Activated naive CD8-positive, alpha-beta T cell treated with anti-CD3 and anti-CD28 coated beads, Interleukin-2, amount 50 U/mL, for 24 hours (primary cell): ENCODE data around the gene CMTM4.
A peak's percentile ranks its signal among the peaks of the same experiment; 100 is the strongest.
"Not testable (repeated sequence)": the region's sequence is repeated elsewhere in the genome, so short reads cannot be mapped to it uniquely, and the experiment has no call there.

Experiments
- ATAC-seq: fragments of 150-1000 bp; cut with Tn5 transposase; one replicate; pipeline ENCODE4 v1.10.0; 2021
- DNase-seq: peaks from one replicate; pipeline ENCODE4 v3.0.0; 2021
- H3K27ac Mint-ChIP-seq: one replicate; pipeline ENCODE4 v1.8.0; 2021; ENCODE audit warnings: mild to moderate bottlenecking, mixed read lengths
- H3K27me3 Mint-ChIP-seq: one replicate; pipeline ENCODE4 v1.8.0; 2021; ENCODE audit warnings: mixed read lengths
- H3K36me3 Mint-ChIP-seq: one replicate; pipeline ENCODE4 v1.8.0; 2021; ENCODE audit warnings: low read depth, mixed read lengths
- H3K4me1 Mint-ChIP-seq: one replicate; pipeline ENCODE4 v1.8.0; 2021; ENCODE audit warnings: mixed read lengths
- H3K4me3 Mint-ChIP-seq: one replicate; pipeline ENCODE4 v1.8.0; 2021; ENCODE audit warnings: mild to moderate bottlenecking, moderate library complexity, mixed read lengths
- H3K9me3 Mint-ChIP-seq: one replicate; pipeline ENCODE4 v1.8.0; 2021; ENCODE audit warnings: mixed read lengths

CMTM4 gene

GRCh38 chr16:66596986-66597848 is 99.3 kb downstream of the CMTM4 start:
- Mint-ChIP-seq H3K4me3 (peak overlapping the region; percentile 1), H3K36me3 (no peaks in the 10 kb centered on the region), H3K9me3 (peaks cover 8% of the 10 kb centered on the region), H3K4me1 (peaks cover 21% of the 10 kb centered on the region), H3K27ac (no peak overlapping the region), H3K27me3 (no peaks in the 10 kb centered on the region)
- ATAC-seq (no peak), DNase-seq (no peak)

DNA sequence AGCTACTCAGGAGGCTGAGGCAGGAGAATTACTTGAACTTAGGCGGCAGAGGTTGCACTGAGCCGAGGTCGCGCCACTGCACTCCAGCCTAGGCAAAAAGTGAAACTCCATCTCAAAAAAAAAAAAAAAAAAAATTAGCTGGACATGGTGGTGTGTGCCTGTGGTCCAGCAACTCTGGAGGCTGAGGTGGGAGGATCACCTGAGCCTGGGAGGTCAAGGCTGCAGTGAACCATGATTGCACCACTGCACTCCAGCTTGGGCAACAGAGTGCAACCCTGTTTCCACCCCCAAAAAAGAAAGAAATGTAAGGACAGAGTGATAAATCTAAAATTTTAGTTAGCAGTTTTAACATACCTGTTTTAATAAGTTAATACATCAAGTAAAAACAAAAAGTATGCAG is 100.0 kb downstream of the CMTM4 start:
- H3K9me3 Mint-ChIP-seq, H3K36me3 Mint-ChIP-seq, DNase-seq, H3K27ac Mint-ChIP-seq, H3K4me3 Mint-ChIP-seq, H3K27me3 Mint-ChIP-seq, ATAC-seq: not testable (repeated sequence)
- H3K4me1 Mint-ChIP-seq, result peaks cover 21% of the 10 kb centered on the region

GRCh38 chr16:66594739-66595138 is 101.8 kb downstream of the CMTM4 start:
- Mint-ChIP-seq H3K4me3 (no peak overlapping the region), H3K4me1 (peaks cover 29% of the 10 kb centered on the region), H3K27ac (no peak overlapping the region)

DNA sequence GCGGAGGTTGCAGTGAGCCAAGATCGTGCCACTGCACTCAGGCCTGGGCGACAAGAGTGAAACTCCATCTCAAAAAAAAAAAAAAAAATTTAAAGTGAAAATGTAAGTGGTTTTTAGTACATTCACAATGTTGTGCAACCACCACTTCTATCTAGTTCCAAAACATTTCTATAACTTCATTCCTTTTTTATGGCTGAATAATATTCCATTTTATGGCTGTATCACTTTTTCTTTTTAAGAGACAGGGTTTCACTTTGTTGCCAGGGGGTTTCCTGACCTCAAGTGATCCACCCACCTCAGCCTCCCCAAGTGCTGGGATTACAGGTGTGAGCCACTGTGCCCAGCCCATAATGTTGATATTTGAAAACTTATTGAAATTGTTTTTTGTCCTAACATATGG is 103.7 kb downstream of the CMTM4 start:
- DNase-seq (no peak), ATAC-seq (no peak)
- H3K27me3 Mint-ChIP-seq, result peaks cover 1% of the 10 kb centered on the region
- peaks cover 30% of the 10 kb centered on the region for H3K4me1 Mint-ChIP-seq
- H3K4me3 Mint-ChIP-seq, result no peak overlapping the region
- no peaks in the 10 kb centered on the region for H3K9me3 Mint-ChIP-seq
- no peak overlapping the region for H3K27ac Mint-ChIP-seq
- H3K36me3 Mint-ChIP-seq, result no peaks in the 10 kb centered on the region

More at GRCh38 chr16:66594739-66595138, 101.8 kb downstream of the CMTM4 start:
- ATAC-seq (no peak), DNase-seq (no peak)
- peaks cover 1% of the 10 kb centered on the region for H3K27me3 Mint-ChIP-seq
- no peaks in the 10 kb centered on the region for H3K36me3 Mint-ChIP-seq
- no peaks in the 10 kb centered on the region for H3K9me3 Mint-ChIP-seq

DNA sequence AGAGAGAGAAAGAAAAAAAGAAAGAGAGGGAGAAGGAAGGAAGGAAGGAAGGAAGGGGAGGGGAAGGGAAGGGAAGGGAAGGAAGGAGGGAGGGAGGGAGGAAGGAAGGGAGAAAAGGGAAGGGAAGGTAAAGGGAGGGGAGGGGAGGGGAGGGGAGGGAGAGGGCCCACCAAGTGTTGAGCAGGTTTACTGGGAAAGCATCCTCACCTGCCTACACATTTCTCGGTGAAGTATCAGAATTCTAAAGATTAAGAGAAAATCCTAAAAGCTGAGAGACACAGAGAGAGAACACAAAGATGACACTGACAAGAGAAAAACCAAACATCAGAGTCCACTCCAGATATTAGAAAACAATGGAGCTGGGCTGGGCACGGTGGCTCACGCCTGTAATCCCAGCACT is 104.3 kb downstream of the CMTM4 start:
- no peak overlapping the region for H3K27ac Mint-ChIP-seq

GRCh38 chr16:66591018-66591417 is 105.5 kb downstream of the CMTM4 start:
- Mint-ChIP-seq H3K4me1 (peaks cover 29% of the 10 kb centered on the region), H3K9me3 (no peaks in the 10 kb centered on the region), H3K4me3 (no peak overlapping the region), H3K27ac (no peak overlapping the region), H3K27me3 (peaks cover 1% of the 10 kb centered on the region), H3K36me3 (no peaks in the 10 kb centered on the region)
- DNase-seq (no peak), ATAC-seq (no peak)

More for the DNA sequence above, 104.3 kb downstream of the CMTM4 start:
- ATAC-seq (no peak), DNase-seq (no peak)
- Mint-ChIP-seq H3K27me3 (peaks cover 1% of the 10 kb centered on the region), H3K9me3 (no peaks in the 10 kb centered on the region), H3K4me3 (no peak overlapping the region), H3K4me1 (peaks cover 32% of the 10 kb centered on the region), H3K36me3 (no peaks in the 10 kb centered on the region)

DNA sequence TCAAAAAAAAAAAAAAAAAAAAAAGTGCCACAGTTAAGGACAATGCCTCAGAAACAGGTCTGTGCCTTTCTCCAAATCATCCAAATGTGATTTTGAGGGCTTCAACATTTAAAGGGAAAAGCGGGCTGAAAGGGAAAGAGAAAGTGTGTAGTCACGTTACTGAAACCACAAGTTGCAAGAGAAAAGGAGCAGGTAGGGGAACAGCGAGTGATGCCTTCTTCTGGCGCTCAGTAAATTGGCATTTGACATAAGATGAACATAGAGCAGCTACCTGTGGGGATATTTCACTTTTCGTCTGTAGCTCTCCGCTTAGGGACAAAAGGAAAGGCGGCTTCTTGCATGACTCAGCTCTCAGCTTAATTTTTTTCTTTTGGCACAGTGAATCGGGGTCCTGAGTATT is 106.2 kb downstream of the CMTM4 start:
- no peak for DNase-seq
- Mint-ChIP-seq H3K4me1 (peaks cover 29% of the 10 kb centered on the region), H3K27ac (peak overlapping the region; percentile 50), H3K27me3 (peaks cover 5% of the 10 kb centered on the region), H3K9me3 (no peaks in the 10 kb centered on the region), H3K4me3 (peak overlapping the region; percentile 76), H3K36me3 (no peaks in the 10 kb centered on the region)
- peak; percentile 25 for ATAC-seq

DNA sequence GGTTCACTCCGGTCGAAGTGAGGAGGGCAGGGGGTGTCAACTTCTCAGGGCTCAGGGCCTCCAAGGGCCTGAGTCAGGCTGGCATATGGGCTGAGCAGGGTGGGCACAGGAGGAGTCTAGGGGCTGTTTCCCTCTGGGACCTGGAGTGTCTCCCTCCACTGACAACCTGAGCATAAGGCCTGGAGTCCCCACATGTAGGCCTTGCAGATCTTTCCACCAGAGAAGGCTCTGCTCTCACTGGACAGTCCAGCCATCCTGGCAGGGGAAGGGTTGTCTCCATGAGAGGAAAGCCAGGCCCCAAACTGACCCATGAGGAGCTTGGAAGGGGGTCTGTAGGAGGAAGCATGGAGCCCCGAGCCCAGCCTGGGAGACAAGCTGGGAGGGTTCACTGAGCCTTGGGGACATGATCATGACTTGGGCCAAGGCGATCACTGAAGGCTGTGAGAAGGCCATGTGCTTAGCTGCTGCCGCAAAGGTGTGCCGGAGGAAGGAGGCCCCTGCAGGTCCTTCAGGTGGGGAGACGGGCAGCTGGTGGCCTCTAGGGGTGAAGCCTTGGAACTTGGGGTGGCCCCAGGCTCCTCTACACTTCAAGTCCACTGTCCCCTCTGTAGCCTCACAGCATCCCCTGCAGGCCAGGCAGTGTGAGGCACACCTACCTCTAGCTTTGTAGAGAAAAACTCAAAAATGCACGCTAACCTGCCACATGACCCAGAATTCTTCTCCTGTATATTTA is 107.4 kb downstream of the CMTM4 start:
- no peak overlapping the region for H3K27ac Mint-ChIP-seq
- H3K27me3 Mint-ChIP-seq, result peaks cover 5% of the 10 kb centered on the region
- peak; percentile 94 for ATAC-seq
- no peaks in the 10 kb centered on the region for H3K9me3 Mint-ChIP-seq
- H3K36me3 Mint-ChIP-seq, result no peaks in the 10 kb centered on the region
- peaks cover 29% of the 10 kb centered on the region for H3K4me1 Mint-ChIP-seq
- peak; percentile 62 for DNase-seq
- H3K4me3 Mint-ChIP-seq, result peak overlapping the region; percentile 76

DNA sequence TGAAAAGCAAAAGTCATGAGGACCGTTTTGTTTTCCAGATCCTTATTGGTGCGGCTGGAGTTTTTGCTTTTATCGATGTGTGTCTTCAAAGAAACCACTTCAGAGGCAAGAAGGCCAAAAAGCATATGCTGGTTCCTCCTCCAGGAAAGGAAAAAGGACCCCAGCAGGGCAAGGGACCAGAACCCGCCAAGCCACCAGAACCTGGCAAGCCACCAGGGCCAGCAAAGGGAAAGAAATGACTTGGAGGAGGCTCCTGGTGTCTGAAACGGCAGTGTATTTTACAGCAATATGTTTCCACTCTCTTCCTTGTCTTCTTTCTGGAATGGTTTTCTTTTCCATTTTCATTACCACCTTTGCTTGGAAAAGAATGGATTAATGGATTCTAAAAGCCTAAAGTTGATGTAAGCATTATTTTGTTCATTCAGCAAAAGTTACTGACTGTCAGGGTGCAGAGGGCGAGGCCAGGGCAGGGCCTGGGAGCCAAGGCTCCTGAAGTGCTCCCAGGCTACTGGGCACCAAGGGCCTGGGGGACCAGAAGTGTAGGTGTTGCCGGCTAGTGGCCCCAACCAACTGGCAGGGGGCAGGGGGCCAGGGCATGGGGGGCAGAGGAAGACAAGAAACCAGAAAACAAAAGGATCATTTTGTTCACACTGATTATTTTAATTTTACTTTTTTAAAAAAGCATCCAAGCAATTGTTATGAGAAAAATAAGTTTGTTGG is 108.5 kb downstream of the CMTM4 start:
- Mint-ChIP-seq H3K9me3 (no peaks in the 10 kb centered on the region), H3K27ac (no peak overlapping the region), H3K27me3 (peaks cover 5% of the 10 kb centered on the region), H3K4me1 (peaks cover 29% of the 10 kb centered on the region), H3K4me3 (peak overlapping the region; percentile 37), H3K36me3 (no peaks in the 10 kb centered on the region)
- ATAC-seq, result no peak
- DNase-seq, result no peak

- no peaks in the 10 kb centered on the region for H3K9me3 Mint-ChIP-seq
- DNase-seq, result no peak
- H3K4me1 Mint-ChIP-seq, result peaks cover 31% of the 10 kb centered on the region
- peaks cover 8% of the 10 kb centered on the region for H3K27me3 Mint-ChIP-seq
- H3K27ac Mint-ChIP-seq, result no peak overlapping the region
- no peak for ATAC-seq
- H3K4me3 Mint-ChIP-seq, result no peak overlapping the region
- H3K36me3 Mint-ChIP-seq, result no peaks in the 10 kb centered on the region
These were observed 110.9 kb downstream of the CMTM4 start for GRCh38 chr16:66585481-66586239.

DNA sequence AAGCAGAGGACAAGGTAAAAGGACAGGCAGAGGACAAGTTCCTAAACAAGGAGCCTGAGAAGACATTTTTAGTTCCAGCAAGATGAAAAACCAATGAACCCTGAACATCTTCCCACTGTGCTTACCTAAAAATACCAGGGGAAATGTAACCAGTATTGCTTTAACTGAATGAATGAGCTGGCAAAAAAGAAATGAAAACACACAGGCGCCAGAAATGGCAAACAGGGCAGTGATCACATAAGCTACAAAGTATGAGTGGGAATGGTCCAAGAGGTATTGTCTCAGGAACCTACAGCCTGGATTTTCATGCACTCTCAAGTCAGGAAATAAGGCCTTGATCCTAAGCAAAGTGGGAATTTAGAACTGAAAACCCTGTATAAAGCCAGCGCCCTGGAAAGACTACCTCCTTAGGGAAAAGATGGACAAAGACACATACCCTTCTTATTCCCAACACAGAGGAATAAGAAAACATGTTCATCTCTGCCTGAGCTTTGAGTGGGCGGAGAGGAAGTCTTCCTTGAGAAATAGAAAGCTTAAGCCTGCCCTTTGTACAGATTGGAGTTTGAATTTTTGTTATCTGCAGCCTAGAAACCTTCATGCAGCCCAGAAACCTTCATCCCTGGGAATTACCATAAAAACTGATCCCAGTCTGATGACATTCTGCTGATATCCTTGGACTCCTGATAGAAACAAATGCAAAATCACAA is 115.1 kb downstream of the CMTM4 start:
- Mint-ChIP-seq H3K4me3 (no peak overlapping the region), H3K4me1 (peaks cover 17% of the 10 kb centered on the region), H3K27ac (no peak overlapping the region), H3K9me3 (no peaks in the 10 kb centered on the region), H3K27me3 (peaks cover 42% of the 10 kb centered on the region), H3K36me3 (no peaks in the 10 kb centered on the region)
- ATAC-seq (no peak), DNase-seq (no peak)

DNA sequence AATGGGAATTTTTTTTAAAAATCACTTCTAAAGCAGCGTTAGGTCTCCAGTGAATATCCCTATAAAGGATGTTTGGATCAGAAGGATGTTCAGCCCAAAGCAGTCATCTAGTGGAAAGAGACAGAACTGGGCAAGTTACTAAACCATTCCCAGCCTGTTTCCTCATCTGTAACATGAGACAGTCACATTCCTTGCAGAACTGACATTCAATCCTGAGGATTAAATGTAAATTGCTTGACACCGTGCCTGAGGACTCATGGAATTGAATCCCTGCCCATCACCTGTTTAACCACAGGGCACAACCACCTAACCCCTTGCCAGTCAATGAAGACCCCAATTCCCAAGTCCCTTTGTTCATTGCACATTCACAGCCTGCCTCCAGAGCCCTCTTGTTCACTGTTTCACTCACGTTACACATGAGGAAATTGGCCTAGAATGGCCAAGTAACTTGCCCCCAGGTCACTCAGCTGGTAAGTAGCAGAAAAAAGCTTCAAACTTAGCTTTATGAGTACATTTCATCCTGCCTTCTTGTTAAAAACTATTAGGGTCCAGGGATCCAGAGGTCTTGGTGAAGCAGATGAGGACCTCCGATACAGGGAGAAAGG is 115.8 kb downstream of the CMTM4 start:
- ATAC-seq, result no peak
- Mint-ChIP-seq H3K27me3 (peaks cover 39% of the 10 kb centered on the region), H3K4me1 (peaks cover 17% of the 10 kb centered on the region), H3K27ac (no peak overlapping the region), H3K9me3 (no peaks in the 10 kb centered on the region), H3K36me3 (no peaks in the 10 kb centered on the region), H3K4me3 (no peak overlapping the region)
- no peak for DNase-seq
